ENCODE measurements around the gene ZBTB9. TPM values are rescaled to one million over a fixed set of nuclear protein-coding genes. Genes with fewer than 3 reads are reported as not detected.

The ZBTB9 gene, protein sequence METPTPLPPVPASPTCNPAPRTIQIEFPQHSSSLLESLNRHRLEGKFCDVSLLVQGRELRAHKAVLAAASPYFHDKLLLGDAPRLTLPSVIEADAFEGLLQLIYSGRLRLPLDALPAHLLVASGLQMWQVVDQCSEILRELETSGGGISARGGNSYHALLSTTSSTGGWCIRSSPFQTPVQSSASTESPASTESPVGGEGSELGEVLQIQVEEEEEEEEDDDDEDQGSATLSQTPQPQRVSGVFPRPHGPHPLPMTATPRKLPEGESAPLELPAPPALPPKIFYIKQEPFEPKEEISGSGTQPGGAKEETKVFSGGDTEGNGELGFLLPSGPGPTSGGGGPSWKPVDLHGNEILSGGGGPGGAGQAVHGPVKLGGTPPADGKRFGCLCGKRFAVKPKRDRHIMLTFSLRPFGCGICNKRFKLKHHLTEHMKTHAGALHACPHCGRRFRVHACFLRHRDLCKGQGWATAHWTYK
- total RNA-seq, result 10 to 100 TPM in 1 of 2 donors, 1 to 10 TPM in 1; 9.4 to 12.5 TPM

DNA sequence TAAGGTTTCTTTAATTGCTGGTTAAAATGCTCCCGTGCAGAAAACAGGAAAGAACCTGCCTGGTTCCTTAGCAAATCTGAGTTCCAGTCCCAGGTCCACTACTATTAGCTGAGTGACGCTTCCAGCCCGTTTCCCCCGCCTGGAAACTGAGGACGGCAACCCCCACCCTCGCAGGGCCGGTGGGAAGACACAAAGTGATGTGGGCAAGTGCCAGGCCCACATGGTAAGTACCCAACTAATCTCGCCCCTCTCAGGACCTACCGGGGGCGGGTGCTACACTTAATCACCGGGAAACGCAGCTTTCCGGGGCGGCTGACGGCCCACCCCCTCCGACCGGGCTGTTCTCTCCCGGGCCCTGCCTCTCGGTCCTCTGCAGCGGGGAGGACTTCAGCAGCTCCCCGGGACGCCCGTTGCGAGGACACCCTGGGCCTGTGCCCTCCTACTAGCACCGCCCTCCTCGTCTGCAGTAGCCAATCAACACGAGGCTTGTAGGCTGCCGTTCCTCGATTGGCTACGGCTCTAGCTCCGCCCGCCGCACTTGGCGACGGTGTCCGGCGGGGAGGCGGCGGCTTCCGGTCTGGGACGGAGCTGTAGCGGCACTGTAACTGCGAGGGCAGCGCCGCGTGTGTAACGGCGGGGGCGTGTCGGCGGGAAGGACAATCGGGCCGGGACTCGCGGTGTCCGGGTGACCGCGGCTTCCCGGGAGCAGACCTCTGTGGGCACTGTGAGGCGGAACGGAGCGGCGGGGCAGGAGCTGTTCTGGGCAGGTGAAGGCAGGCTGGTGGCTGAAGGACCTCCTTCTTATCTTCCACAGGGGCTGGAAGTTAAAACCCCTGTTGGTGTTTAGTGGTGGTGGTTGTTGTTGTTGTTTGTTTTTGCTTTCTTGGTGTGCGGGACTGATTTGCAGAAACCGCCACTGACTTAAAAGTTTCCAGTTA, at the start of gene ZBTB9:
Gene ZBTB9 (plus strand): TSS at position 568 of the 938 bp plus-strand sequence. CDS start 525 bp downstream, outside the sequence.
- DNase-seq (ENCODE audit: low spot score in 2 of 2) (peak; percentile 93 to 96), ATAC-seq (peak; percentile 99)
- peak within 1 kb of the TSS; percentile 94 for H3K27ac Mint-ChIP-seq
- H3K36me3 Mint-ChIP-seq, result peaks cover 7 to 8% of the 10 kb centered on the region in 2 donors
- H3K9me3 Mint-ChIP-seq, result no peaks in the 10 kb centered on the region

DNA sequence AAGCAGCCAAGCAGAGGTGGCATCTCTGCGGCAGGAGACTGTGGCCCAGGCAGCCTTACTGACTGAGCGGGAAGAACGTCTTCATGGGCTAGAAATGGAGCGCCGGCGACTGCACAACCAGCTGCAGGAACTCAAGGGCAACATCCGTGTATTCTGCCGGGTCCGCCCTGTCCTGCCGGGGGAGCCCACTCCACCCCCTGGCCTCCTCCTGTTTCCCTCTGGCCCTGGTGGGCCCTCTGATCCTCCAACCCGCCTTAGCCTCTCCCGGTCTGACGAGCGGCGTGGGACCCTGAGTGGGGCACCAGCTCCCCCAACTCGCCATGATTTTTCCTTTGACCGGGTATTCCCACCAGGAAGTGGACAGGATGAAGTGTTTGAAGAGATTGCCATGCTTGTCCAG, 49.5 kb upstream of the ZBTB9 start:
- DNase-seq (ENCODE audit: low spot score in 2 of 2) (no peak), ATAC-seq (no peak)
- H3K36me3 Mint-ChIP-seq, result peaks cover 42 to 58% of the 10 kb centered on the region in 2 donors
- H3K9me3 Mint-ChIP-seq, result no peaks in the 10 kb centered on the region
- no peak overlapping the region for H3K27ac Mint-ChIP-seq

DNA sequence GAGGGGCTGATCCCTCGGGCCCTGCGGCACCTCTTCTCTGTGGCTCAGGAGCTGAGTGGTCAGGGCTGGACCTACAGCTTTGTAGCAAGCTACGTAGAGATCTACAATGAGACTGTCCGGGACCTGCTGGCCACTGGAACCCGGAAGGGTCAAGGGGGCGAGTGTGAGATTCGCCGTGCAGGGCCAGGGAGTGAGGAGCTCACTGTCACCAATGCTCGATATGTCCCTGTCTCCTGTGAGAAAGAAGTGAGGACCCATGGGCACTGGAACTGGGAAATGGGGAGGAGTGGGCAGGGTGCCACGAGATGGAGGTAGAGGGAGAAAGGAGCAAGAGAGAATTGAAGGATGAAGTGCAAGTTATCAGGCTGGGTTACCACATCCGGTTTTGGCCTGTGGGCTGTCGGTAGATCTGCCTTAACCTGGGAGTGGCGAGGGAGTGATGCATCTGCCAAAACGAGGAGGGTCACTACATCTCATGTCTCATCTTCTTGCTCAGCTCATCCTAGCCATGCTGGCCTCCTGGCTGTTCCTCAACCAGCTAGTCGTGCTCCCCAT, 48.9 kb upstream of the ZBTB9 start:
- H3K27ac Mint-ChIP-seq, result peak overlapping the region; percentile 26 to 69

DNA sequence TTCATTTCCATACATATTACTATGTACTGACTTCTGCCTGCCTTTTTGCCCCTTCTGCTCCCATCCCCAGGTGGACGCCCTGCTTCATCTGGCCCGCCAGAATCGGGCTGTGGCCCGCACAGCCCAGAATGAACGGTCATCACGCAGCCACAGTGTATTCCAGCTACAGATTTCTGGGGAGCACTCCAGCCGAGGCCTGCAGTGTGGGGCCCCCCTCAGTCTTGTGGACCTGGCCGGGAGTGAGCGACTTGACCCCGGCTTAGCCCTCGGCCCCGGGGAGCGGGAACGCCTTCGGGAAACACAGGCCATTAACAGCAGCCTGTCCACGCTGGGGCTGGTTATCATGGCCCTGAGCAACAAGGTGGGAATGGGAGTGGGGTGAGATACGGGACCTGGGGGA, 48.2 kb upstream of the ZBTB9 start:
- Mint-ChIP-seq H3K36me3 (peaks cover 39 to 55% of the 10 kb centered on the region in 2 donors), H3K9me3 (no peaks in the 10 kb centered on the region), H3K27ac (peak overlapping the region; percentile 17 to 69)
- ATAC-seq (no peak), DNase-seq (ENCODE audit: low spot score in 2 of 2) (no peak)

More for the DNA sequence above, 48.9 kb upstream of the ZBTB9 start:
- H3K36me3 Mint-ChIP-seq, result peaks cover 39 to 55% of the 10 kb centered on the region in 2 donors
- no peak for DNase-seq (ENCODE audit: low spot score in 2 of 2)
- no peaks in the 10 kb centered on the region for H3K9me3 Mint-ChIP-seq
- ATAC-seq, result no peak

DNA sequence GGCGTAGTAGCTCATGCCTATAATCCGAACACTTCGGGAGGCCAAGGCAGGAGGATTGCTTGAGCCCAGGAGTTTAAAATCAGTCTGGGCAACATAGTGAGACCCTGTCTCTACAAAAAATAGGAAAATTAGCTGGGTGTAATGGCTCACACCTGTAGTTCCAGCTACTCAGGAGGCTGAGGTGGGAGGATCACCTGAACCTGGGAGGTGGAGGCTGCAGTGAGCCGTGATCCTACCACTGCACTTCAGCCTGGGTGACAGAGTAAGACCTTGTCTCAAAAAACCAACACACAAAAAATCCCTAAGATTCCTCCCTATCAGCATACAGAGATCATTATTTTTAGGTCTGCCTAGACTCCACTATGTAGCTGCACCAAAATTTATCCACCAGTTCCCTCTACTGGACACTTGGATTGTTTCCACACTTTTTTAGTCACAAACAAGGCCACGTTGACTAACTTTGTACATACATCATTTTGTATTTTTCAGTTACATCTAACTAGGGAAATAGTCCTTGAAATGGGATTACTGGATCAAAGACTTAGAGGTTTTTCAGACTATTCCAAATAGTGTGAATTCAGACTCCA, 47.2 kb upstream of the ZBTB9 start:
- H3K36me3 Mint-ChIP-seq, result peaks cover 45 to 55% of the 10 kb centered on the region in 2 donors
- ATAC-seq (no peak), DNase-seq (ENCODE audit: low spot score in 2 of 2) (no peak)
- no peaks in the 10 kb centered on the region for H3K9me3 Mint-ChIP-seq
- H3K27ac Mint-ChIP-seq, result no peak overlapping the region

DNA sequence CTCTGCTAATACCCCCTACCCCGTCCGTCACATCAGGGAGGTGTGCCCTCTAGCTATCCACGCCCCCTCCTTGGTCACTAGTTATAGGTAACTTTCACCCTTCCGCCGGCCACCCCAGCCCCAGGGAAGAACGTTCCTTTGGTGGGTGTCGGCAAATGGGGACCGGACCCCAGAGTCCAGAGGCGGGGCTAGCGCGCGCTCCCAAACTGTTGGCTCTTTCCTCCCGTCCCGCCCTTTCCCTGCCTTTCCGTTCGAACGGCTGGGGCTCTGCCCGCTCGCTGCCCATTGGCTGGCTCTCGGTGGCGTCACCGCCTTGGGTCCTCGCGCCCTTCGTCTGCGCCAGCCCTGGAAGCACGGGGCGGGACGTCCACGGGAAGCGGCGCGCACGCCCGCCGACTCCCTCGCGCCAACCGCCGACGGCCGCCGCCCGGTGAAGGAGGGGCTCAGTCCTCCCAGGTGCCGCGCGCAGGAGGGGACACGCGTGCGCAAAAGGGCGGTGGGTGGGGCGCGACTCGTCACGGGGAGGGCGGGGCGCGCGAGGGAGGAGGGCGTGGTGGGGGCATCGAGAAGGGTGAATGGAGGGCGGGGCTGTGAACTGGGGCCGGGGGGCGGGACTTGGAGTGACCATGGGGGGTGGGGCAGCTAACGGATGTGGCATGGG, 44.2 kb upstream of the ZBTB9 start:
- peaks cover 32 to 36% of the 10 kb centered on the region in 2 donors for H3K36me3 Mint-ChIP-seq
- ATAC-seq (peak; percentile 86 to 93), DNase-seq (ENCODE audit: low spot score in 2 of 2) (peak; percentile 97 to 99)
- peak overlapping the region; percentile 98 to 99 for H3K27ac Mint-ChIP-seq
- H3K9me3 Mint-ChIP-seq, result no peaks in the 10 kb centered on the region

DNA sequence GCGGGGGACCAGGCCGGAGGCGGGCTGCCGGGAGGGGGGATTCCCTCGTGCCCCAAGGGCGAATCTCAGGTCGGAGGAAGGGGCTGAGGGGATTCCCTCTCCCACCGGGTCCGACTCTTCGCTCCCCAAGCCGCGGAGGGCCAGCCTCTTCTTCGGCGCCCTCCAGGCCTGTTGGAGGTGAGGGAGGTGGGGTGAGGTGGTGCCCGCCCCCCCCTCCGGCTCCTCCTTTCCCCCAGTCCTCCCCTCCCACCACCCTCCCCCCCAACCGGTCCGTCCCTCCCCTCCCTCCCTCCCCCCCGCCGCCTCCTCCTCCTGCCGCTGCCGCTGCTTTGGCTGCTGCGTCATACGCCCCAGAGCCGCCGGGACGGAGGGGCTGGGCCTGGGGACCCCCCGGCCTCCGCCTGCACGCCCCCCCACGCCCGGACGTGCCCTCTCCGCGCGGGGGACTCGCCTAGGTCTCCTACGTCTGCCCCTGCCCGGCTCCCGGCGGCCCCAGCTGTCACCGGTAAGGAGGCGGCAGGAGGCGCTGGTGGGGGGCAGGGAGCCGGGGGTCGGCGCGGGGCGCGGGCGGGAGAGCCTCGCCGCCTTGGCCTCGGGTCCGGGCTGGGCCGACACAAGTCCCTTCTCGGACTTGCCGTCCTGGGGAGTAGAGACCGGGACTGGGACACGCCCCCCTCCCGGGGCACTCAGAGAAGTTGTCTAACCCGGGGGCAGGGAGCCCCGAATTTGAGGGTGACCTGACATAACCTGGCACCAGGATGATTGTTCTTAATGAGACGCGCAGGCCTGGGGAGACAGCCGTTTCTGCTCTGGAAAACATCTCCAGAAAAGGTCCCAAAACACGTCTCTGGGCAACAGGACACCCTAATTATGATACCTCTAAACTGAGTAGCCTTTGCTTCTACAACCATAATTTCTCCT, 43.4 kb upstream of the ZBTB9 start, which contains the start of gene PHF1:
Gene PHF1 (plus strand): TSS at position 304 of the 921 bp plus-strand sequence. CDS start 1,250 bp downstream, outside the sequence.
- DNase-seq (ENCODE audit: low spot score in 2 of 2) (peak in 1 of 2 donors; percentile 95), ATAC-seq (peak; percentile 59 to 64)
- H3K9me3 Mint-ChIP-seq, result no peaks in the 10 kb centered on the region
- H3K27ac Mint-ChIP-seq, result peak within 1 kb of the TSS; percentile 98 to 99
- H3K36me3 Mint-ChIP-seq, result peaks cover 28 to 36% of the 10 kb centered on the region in 2 donors

DNA sequence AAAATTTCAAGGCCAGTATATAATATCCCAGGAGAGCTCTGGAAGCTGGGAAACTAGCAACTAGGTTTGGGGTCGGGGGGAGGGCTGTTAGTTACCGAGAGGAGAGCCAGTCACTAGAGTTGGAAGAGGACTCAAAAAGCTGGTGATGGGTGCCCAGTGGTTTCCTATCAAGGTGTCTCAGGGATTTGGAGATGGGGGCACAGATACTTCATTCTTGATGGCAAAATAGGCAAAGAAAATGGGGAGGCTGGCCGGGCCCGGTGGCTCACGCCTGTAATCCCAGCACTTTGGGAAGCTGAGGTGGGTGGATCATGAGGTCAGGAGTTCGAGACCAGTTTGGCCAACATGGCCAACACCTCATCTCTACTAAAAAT, 42.8 kb upstream of the ZBTB9 start:
- H3K36me3 Mint-ChIP-seq, result peaks cover 27 to 36% of the 10 kb centered on the region in 2 donors
- no peaks in the 10 kb centered on the region for H3K9me3 Mint-ChIP-seq
- peak overlapping the region; percentile 27 to 99 for H3K27ac Mint-ChIP-seq
- DNase-seq (ENCODE audit: low spot score in 2 of 2) (no peak), ATAC-seq (no peak)

DNA sequence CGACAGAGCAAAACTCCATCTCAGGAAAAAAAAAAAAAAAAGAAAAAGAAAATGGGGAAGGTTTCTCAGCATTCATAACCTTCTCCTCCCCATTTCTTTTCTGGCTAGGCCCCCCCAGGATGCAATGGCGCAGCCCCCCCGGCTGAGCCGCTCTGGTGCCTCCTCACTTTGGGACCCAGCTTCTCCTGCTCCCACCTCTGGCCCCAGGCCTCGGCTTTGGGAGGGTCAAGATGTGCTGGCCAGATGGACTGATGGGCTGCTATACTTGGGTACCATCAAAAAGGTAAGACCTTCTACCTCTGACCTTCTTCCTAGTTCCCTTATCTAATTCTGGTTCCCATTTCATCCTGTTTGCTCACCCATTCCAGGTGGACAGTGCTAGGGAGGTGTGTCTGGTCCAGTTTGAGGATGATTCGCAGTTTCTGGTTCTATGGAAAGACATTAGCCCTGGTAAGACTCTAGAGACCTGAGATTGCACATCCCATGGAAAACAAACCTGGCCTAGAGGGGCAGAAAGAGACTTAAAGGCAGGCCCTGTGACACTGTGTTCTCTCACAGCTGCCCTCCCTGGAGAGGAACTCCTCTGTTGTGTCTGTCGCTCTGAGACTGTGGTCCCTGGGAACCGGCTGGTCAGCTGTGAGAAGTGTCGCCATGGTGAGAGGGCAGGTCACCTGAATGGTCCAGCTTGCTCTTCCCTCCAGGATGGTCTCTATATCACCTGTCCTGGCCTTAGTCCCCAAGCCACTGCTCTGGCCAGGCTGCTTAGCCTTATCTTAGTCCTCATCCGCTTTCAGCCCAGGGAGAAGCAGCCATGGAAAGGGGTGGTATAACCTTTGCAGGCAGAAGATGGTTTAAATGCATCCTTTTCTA, 42.0 kb upstream of the ZBTB9 start:
- H3K9me3 Mint-ChIP-seq, result no peaks in the 10 kb centered on the region
- DNase-seq (ENCODE audit: low spot score in 2 of 2) (no peak), ATAC-seq (no peak)
- H3K36me3 Mint-ChIP-seq, result peaks cover 32 to 35% of the 10 kb centered on the region in 2 donors
- H3K27ac Mint-ChIP-seq, result peak overlapping the region; percentile 60 to 99

DNA sequence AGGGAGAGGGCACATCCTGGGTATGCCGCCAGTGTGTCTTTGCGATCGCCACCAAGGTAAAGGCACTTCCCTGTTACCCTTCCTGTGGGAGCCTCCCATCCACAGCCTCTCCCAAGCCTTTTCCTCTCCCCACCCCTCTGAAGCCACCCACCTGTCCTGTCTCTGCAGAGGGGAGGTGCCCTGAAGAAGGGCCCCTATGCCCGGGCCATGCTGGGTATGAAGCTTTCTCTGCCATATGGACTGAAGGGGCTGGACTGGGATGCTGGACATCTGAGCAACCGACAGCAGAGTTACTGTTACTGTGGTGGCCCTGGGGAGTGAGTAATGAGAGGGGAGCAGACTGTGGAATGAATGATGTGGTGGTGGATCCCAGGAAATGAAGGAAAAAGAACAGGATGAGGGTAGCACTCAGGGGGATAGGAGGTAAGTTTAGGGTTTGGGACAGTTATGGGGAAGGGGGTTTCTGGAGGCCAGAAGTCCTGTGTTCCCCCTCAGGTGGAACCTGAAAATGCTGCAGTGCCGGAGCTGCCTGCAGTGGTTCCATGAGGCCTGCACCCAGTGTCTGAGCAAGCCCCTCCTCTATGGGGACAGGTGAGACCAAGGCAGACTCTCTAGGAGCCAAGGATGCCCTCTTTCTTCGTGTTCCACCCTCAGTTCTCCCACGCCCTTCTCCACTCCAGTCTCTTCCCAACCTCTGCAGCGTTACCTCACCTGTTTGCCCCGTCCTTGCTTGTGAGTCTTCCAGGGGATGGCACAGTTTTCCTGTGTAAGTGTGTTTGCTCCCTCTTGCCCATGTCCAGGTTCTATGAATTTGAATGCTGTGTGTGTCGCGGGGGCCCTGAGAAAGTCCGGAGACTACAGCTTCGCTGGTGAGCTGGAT, 40.9 kb upstream of the ZBTB9 start:
- no peak for DNase-seq (ENCODE audit: low spot score in 2 of 2)
- peaks cover 32 to 39% of the 10 kb centered on the region in 2 donors for H3K36me3 Mint-ChIP-seq

DNA sequence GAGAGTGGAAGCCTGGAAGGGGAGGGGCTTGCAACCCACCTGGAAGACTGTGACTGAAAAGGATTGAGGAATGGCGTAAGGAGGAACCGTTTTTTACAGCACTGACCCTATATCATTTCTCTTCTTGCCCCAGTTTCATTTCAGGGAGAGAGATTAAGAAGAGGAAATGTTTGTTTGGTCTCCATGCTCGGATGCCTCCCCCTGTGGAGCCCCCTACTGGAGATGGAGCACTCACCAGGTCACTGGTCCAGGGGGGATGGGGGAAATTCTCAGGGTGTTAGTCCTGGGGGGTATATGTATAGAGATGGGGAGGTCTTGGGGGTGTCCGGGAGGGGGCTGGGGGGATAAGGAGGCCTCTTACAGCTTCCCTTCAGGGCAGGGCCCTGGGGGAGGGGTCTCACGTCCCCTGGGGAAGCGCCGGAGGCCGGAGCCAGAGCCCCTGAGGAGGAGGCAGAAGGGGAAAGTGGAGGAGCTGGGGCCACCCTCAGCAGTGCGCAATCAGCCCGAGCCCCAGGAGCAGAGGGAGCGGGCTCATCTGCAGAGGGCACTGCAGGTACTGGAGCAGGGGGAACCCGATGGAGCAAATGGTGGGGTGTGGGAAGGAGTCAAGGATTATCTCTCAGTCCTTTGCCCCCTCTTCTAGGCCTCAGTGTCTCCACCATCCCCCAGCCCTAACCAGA, 39.6 kb upstream of the ZBTB9 start:
- H3K36me3 Mint-ChIP-seq, result peaks cover 21 to 38% of the 10 kb centered on the region in 2 donors
- DNase-seq (ENCODE audit: low spot score in 2 of 2), result no peak
- H3K27ac Mint-ChIP-seq, result peak overlapping the region in 1 of 2 donors; percentile 99
- ATAC-seq, result no peak
- no peaks in the 10 kb centered on the region for H3K9me3 Mint-ChIP-seq

More for the DNA sequence above, 40.9 kb upstream of the ZBTB9 start:
- ATAC-seq, result no peak
- H3K27ac Mint-ChIP-seq, result peak overlapping the region; percentile 39 to 99
- no peaks in the 10 kb centered on the region for H3K9me3 Mint-ChIP-seq

DNA sequence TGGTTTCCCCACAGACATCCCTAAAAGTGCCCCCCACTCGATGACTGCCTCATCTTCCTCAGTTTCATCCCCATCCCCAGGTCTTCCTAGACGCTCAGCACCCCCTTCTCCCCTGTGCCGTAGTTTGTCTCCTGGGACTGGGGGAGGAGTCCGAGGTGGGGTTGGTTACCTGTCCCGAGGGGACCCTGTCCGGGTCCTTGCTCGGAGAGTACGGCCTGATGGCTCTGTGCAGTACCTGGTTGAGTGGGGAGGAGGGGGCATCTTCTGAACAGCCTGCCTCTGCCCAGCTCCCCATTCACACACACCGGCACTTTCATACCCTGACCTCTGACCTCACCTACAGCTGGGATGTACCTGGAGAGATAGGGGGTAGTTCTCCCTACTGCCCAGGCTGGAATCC, 38.5 kb upstream of the ZBTB9 start:
- peak overlapping the region; percentile 86 to 99 for H3K27ac Mint-ChIP-seq

More for the DNA sequence above, 38.5 kb upstream of the ZBTB9 start:
- H3K36me3 Mint-ChIP-seq, result peaks cover 17 to 34% of the 10 kb centered on the region in 2 donors
- no peak for ATAC-seq
- no peak for DNase-seq (ENCODE audit: low spot score in 2 of 2)
- H3K9me3 Mint-ChIP-seq, result no peaks in the 10 kb centered on the region

All from activated naive CD4-positive, alpha-beta T cell treated with anti-CD3 and anti-CD28 coated beads, Interleukin-2, amount 50 U/mL, for 72 hours (primary cell).